Measurements from ENCODE around the gene YIPF3.

- no peak for TF ChIP-seq CTCF (IDR thresholded peaks at IDR 0.05)
- TF ChIP-seq EP300 (IDR thresholded peaks at IDR 0.05): no peak
These were observed 26.2 kb downstream of the YIPF3 start for GRCh38 chr6:43490523-43490939.
